GM19397 (cell line): ENCODE results near the gene ATN1.
A peak's percentile ranks its signal among the peaks of the same experiment; 100 is the strongest.

Experiments
- ATAC-seq: cut with Tn5 transposase; IDR thresholded peaks from one replicate; pipeline ENCODE4 v1.9.1; 2021; ENCODE audit warnings: mild to moderate bottlenecking, moderate library complexity; ENCODE audit not compliant: unreplicated experiment

The ATN1 gene

DNA sequence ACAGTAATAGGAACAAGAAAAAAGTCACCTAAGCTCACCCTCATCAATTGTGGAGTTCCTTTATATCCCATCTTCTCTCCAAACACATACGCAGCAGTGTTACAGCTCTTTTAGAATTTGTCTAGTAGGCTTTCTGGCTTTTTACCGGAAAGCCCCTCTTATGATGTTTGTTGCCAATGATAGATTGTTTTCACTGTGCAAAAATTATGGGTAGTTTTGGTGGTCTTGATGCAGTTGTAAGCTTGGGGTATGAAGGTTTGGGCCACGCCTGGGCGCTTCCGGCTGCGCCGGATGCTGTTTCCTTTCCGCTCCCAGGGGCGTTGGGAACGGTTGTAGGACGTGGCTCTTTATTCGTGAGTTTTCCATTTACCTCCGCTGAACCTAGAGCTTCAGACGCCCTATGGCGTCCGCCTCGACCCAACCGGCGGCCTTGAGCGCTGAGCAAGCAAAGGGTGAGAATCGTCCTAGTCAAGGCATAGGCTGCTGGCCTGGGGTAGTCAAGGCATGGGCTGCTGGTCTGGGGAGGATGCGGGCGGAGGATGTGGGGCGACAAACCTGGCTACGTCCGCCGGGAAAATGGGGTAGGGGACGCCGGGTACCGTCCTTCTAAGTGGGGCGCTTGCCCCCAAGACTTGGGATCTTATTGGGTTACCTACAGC is 16.1 kb downstream of the ATN1 start, which contains the start of the genes C12orf57 and RNU7-1:
TSS of gene C12orf57 (plus strand) at position 301 of the 659 bp plus-strand sequence. CDS start at position 401, 100 bp downstream.
TSS of gene RNU7-1 (plus strand) at position 95 of the 659 bp plus-strand sequence.
- ATAC-seq = peak; percentile 23

DNA sequence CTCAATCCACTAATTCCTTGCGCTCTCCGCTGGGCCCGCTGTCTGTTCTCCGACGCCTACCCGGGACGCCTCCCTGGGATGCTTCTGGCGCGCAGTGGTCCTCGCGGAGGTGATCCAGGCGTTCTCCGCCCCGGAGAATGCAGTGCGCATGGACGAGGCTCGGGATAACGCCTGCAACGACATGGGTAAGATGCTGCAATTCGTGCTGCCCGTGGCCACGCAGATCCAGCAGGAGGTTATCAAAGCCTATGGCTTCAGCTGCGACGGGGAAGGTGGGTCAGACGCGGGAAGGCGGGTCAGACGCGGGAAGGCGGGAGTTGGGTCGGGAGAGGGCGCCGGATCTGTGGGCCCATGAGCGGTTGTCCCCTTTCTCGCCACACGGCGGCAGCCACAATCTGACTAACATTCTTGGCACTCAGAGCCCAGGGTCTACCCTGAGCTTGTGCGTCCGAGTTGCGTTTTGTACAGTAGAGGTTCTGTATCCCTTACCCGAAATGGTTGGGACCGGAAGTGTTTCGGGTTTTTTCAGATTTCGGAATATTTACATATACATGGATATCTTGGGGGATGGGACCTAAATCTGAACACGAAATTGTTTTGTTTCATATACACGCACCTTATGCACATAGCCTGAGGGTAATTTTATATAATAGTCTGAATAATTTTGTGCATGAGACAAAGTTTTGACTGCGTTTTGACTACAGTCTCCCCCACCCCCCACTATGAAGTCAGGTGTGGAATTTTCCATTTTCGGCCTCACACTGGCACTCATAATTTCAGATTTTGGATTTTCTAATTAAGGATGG is 16.8 kb downstream of the ATN1 start:
- ATAC-seq = peak; percentile 38

DNA sequence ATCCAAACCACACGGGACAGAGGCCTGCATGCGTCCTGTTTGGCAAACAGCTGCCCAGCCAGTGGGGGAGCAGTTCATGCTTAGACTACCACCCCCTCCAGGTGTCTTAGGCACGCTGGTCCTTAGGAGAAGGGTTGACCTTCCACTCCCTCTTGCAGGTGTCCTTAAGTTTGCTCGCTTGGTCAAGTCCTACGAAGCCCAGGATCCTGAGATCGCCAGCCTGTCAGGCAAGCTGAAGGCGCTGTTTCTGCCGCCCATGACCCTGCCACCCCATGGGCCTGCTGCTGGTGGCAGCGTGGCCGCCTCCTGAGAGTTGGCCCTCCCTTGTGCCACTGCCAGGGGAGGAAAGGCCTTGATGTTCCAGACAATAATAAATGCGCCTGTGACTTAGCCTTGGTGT is 17.9 kb downstream of the ATN1 start:
- ATAC-seq = no peak

DNA sequence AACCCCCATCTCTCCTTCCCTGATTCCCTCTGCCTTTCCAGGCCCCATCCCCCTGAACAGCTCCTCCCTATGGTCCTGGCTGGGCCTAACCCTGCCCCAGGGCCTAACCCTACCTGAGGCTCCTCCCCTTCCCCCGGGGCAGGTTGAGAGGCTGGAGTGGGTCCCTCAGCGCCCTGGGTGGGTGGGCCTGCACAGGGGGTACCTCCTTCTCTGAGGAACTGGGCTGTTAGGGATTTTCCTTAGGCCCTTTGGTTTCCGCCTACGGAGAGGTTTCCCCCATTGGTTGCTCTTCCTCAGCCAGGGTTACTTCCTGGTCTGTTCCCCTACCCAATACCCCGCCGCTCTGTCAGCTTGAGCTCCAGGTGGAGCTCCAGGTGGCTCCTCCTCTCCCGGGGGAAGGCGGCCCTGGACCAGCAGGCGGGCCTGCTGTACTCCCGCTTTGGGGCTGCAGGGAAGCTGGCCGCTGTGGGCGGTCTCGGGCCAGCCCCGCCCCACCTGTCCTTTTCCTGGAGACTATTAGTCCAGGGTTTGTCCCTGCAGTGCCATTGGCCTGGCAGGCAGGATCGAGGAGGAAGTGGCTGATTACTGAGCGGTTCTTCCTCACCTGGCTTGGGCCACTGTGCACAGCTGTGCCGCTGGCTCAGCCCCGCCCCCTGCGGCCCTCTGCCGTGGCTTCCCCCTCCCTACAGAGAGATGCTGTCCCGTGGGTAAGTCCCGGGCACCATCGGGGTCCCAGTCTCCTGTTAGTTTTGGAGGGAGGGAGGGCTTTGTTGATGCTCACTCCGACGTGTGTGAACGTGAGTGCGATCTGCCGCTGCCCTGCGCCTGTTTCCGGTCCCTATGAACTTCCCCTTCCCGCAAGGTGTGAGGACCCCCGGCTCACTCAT is 18.5 kb downstream of the ATN1 start:
- ATAC-seq = no peak

DNA sequence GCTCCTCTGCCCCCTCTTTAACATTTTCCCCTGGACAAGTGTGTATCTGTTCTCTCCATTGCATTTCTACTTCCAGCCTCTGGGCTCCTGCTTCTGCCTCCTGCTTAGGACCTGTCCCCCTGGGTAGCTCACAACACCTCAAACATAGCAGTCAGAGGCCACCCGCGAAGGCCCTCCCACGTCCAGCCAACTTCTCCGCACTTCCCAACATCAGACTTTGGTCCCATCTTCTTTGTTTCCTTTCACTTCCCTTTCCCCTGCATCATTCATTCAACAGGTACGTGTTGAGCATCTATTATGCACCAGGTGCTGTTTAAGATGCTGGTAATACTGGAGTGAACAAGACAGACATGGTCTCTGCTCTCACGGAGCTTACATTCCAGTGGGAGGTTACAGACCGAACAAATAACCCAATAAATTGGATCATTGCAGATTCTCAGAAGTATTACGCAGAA is 19.2 kb downstream of the ATN1 start:
- no peak for ATAC-seq

DNA sequence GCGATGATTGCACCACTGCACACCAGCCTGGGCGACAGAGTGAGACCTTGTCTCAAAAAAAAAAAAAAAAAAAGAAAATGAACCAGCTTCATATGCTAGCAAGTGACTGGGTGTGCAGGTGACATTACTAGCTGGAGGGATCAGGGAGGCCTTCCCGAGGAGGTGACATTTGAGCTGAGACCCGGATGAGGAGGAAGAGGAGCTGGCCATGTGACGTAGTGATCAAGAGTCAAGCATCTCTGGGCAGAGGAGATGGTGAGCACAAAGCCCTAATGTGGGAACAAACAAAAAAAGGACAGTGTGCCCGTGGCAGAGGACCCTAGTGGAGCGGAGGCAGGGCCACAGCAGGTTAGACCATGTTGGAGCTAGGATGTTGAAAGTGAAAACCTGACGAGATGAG is 19.9 kb downstream of the ATN1 start:
- no peak for ATAC-seq

DNA sequence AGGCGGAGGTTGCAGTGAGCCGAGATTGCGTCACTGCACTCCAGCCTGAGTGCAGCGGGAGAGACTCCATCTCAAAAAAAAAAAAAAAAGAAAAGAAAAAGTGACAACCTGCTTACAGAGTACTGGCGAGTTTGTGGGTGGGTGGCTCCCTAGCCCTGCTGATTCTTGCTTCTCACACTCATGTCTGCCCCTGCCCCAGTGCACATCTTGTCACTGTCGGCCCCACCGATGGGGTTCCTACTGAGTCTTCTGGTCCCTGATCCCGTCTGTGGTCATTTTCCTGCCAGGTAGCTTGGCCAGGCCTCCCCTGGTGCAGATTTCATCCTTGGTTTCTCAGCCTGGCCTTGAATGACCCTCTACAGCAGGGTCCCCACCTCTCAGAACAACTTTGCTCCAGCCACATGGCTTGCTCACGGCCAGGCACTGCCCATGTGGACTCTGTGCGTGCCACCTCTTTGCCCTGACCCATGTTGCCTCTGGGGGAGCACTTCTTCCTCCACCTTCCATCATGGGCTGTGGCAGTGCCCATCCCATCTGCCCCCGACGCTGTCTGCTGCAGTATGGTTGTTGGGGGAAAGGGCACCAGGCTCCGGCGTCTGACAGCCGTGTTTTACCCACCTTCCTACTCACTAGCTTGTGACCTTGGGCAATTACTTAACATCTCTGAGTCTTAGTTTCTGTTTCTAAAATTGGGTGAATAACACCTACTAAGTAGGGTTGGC is 21.3 kb downstream of the ATN1 start:
- no peak for ATAC-seq

DNA sequence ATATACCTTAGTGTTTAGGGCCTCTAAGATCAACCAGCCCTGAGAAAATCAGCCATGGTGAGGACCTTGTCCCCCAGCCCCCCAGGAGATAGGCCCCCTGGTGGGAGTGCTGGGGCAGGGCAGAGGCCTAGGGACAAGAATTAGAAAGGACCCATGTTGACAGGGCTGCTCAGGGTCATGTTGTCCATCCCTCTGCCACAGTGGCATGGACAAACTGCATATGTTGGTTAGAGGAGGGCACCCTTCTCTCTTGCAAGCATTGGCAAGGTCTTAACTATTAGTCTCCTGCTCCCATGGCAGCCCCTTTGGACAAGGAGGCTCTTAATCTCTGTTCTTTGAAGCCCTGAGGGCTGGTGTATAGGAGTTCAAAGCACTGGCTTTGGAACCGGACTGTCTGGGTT is 22.6 kb downstream of the ATN1 start:
- no peak for ATAC-seq

DNA sequence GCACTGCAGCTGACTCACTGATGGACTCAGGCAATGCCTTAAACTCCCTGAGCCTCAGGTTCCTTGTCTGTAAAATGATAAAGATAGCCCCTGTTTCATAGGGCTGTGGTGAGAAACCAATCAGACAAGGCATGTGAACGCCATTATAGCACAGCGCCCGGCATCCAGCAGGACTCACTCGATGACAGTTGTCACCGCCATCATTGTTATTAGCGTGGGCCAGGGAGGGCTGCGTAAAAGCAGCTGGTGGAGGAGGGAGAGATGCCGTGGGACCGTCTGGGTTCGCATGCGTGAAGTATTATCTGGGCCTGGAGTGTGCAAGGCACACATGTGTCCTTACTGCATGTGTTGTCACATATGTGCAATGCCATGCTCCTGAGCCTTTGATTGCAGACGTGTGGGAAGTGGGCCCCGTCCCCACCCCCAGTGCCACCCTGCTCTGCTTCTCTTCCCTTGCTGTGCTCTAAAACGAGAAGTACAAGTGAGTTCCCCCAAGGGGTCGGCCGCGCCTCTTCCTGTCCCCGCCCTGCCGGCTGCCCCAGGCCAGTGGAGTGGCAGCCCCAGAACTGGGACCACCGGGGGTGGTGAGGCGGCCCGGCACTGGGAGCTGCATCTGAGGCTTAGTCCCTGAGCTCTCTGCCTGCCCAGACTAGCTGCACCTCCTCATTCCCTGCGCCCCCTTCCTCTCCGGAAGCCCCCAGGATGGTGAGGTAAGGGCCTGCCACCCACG is 23.2 kb downstream of the ATN1 start, which contains the start of gene PTPN6:
TSS of gene PTPN6 (plus strand) at position 546 of the 730 bp plus-strand sequence. CDS start at position 703, 157 bp downstream.
- no peak for ATAC-seq

DNA sequence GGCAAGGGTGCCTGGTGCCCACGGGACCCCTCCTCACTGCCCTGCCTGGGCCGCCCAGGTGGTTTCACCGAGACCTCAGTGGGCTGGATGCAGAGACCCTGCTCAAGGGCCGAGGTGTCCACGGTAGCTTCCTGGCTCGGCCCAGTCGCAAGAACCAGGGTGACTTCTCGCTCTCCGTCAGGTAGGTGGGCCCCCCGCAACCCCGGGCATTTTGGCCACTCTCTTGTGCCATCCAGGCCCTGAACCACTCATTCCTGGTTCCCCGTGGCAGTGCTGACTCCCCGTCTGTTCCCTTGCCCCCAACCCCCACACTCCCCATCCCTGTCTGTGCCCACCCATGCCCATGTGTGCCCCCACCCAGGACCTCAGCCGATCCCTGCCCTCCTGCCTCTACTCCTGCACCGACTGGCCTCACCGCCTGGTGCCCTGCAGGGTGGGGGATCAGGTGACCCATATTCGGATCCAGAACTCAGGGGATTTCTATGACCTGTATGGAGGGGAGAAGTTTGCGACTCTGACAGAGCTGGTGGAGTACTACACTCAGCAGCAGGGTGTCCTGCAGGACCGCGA is 23.9 kb downstream of the ATN1 start:
- no peak for ATAC-seq

DNA sequence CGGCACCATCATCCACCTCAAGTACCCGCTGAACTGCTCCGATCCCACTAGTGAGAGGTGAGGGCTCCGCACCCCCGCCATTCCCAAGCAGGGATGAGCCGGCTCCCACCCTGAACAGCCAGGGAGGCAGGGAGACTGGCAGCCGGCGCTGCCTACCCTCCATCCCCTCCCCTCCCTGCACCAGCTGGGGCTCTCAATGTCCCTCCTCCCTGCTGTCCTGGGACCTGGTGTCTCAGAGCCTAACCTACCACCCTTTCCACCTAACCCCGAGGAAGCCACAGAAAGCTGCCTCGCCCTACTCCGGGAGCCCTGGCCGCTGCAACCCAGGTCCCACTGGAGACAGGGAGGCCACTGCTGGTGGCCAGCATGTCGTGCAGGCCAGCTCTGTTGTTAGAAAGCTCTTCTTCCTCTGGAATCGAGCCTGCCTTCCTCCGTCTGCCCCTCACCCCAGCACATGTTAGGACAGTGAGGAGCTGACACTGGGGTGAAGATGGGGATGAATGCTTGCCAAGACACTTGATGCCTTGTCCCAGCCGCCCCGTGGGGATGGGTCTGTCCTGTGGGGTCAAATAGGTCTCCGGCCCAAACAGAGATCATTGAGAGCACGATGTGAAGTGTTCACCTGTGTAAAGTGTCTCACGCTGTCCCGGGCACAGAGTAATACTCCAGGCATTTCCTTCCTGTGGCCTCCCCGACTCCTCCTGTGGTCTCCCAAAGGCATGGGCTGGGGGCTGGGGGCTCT is 24.5 kb downstream of the ATN1 start:
- no peak for ATAC-seq

DNA sequence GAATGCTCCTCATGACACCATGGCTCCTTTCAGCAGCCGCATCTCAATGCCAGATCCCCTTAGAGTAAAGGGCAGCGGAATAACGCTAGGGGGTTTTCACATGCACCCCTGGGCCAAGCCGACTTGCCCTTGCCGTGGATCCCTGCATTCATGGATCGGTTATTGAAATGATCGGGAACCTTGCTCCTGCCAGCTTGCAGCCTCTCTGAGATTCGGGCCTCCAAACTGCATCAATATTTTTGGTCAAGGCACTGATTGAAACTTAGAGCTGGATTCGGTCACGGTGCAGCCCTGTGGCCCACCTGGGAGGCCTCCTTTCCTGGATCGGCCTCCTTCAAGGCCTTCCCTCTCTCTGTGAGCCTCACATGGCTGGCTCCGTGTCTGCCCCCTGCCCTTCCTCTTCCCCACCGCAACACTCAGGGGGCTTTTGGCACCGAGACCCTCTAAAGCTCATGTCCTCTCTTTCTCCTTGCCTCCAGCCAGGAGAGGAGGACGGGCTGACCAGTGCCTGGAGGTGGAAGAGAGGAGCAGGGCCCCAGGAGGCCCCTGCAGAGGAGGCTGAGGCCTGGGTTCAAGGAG is 25.2 kb downstream of the ATN1 start:
- ATAC-seq = no peak

DNA sequence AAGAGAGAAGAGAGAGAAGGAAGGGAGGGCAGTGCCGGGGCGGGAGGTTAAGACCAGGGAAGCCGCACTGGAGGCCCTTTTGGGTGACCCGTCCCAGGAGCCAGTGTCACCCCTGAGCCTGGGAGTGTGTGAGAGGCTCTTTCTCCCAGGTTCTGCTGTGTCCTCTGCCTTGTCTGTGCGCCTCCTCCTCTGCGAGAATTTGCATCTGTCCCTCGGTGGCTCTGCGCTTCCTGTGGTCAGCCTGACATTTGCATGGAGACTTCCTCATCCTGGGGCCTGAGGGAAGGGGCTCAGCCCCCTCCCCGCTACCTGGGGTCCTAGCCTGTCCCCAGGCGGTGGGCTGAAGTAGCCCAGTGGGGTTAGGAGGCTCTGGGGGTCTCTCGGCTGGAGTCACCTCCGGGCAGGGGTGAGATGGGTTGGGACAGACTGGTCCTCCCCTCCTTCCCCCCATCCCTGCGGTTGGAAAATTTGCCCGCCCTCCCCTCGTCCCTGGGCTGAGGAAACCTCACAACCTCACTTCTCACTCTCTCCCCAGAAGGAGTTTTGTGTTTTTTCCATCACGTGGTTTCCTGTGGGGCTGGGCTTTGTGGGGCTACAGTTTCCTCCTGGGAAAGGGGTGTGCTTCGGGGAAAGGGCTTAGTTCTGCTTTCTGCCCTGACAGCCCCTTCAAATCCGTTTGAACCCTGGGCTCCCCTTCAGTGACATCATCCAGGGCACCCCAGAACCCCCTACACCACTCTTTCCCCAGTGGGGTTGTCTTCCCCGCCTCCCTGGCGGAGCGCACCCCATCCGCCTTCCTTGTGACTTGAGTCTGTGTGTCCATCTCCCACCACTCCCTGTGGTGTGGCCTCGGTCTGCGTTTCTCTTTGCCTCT is 25.9 kb downstream of the ATN1 start:
- ATAC-seq = peak; percentile 51

DNA sequence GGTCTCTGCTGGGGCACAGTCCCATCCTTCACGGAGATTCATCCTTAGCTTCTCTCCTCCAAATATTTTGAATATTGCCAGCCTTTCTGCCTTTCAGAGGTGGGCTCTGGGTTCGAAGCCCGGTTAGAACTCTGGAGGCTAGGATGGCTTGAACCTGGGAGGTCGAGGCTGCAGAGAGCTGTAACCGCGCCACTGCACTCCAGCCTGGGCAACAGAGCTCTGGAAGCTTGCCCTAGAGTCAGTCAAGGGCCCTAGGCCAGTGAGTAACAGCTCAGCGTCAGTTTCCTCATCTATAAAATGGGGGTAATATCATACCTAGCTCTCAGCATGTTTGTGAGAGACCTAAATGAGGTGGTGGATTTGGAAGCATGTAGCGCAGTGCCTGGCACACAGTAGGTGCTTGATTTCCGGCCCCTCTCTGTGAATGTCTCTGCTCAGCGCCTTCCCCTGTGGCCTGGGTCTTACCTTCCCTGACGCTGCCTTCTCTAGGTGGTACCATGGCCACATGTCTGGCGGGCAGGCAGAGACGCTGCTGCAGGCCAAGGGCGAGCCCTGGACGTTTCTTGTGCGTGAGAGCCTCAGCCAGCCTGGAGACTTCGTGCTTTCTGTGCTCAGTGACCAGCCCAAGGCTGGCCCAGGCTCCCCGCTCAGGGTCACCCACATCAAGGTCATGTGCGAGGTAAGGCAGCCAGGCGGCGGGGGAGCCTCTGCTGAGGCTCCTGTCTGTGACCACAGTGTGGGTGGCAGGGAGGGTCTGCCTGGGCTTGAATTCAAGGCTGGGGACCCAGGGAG is 26.8 kb downstream of the ATN1 start:
- no peak for ATAC-seq

DNA sequence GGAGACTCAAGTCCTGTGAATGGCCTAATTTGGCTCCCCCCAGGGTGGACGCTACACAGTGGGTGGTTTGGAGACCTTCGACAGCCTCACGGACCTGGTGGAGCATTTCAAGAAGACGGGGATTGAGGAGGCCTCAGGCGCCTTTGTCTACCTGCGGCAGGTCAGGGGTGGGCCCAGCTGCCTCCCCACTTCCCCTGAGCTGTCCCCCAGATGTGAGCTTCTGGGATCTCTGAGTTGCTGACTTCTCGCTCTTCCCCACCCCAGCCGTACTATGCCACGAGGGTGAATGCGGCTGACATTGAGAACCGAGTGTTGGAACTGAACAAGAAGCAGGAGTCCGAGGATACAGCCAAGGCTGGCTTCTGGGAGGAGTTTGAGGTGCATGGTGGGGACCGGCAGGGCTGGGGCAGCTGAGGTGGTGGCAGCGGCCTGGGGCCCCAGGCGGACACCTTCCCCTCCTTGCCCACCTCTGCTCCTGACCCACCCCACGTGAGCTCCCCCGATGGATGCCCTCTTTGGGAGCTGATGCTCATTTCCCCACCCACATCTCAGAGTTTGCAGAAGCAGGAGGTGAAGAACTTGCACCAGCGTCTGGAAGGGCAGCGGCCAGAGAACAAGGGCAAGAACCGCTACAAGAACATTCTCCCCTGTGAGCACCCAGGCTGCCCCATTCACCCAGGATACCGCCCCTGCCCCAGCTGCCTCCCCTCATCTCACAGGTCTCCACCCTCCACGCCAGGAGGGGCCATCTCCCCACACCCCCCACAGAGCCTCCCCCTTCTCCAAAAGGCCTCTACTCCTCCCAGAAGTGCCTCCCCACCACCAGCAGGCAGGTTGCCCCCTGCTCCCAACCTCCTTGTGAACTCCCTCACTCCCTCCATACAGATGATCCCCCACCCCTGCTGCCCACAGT is 27.6 kb downstream of the ATN1 start:
- ATAC-seq = no peak
